IMR-90 (cell line): ENCODE results near the gene ZNF584. TPM values are rescaled to one million over a fixed set of nuclear protein-coding genes. Genes with fewer than 3 reads are reported as not detected.

ENCODE experiments used
- ATAC-seq: fragments of 200-7000 bp; cut with Tn5 transposase; 2 replicates; pipeline ENCODE4 v1.9.1; 2020; ENCODE audit warnings: low read depth, mild to moderate bottlenecking, moderate library complexity
- BruUV-seq: library from RNA; stranded (reverse); fragments of 400-500 nt; replicated peaks from 2 replicates; lab custom pipeline; 2021; lab: Mats Ljungman, UMichigan
- CTCF ChIA-PET: fragments of 300-600 bp; formaldehyde crosslinking; extraction: SDS; loops from one replicate; lab custom pipeline; 2021; ENCODE audit warnings: antibody characterized with exemption; lab: Yijun Ruan, JAX
- POLR2A ChIA-PET: fragments of 300-600 bp; sonication (Branson Sonifier 250); formaldehyde crosslinking; loops from one replicate; lab custom pipeline; 2022; ENCODE audit warnings: antibody characterized with exemption; ENCODE audit not compliant: unreplicated experiment; lab: Charles Lee
- DNase-seq: peaks from one replicate; pipeline ENCODE4 v3.0.0; 2013
- H2AFZ ChIP-seq: replicated peaks from 2 replicates; pipeline ENCODE3; 2013; ENCODE audit warnings: low read length, mild to moderate bottlenecking; ENCODE audit not compliant: poor library complexity
- H2AK5ac ChIP-seq: 2 replicates; pipeline ENCODE4 v1.6.1; 2013; ENCODE audit warnings: low read depth, low read length, inconsistent platforms
- H2AK9ac ChIP-seq: replicated peaks from 2 replicates; pipeline ENCODE3; 2013; ENCODE audit warnings: mild to moderate bottlenecking, low read depth, low read length, moderate library complexity; ENCODE audit not compliant: poor library complexity
- H2BK120ac ChIP-seq: 2 replicates; pipeline ENCODE4 v1.6.1; 2013; ENCODE audit warnings: low read depth, low read length, inconsistent platforms
- H2BK15ac ChIP-seq: 3 replicates; pipeline ENCODE4 v1.6.1; 2013; ENCODE audit warnings: low read depth, low read length, inconsistent platforms
- H2BK20ac ChIP-seq: 2 replicates; pipeline ENCODE4 v1.6.1; 2013; ENCODE audit warnings: low read depth, mild to moderate bottlenecking, inconsistent platforms, low read length, moderate library complexity
- H2BK5ac ChIP-seq: 2 replicates; pipeline ENCODE4 v1.6.1; 2013; ENCODE audit warnings: mild to moderate bottlenecking, low read depth, low read length, inconsistent platforms; ENCODE audit not compliant: poor library complexity, severe bottlenecking
- H3K14ac ChIP-seq: replicated peaks from 2 replicates; pipeline ENCODE4 v1.6.1; 2013; ENCODE audit warnings: low read depth, low read length, inconsistent platforms
- H3K18ac ChIP-seq: 2 replicates; pipeline ENCODE4 v1.6.1; 2013; ENCODE audit warnings: low read depth, low read length, control low read depth
- H3K23ac ChIP-seq: 2 replicates; pipeline ENCODE4 v1.6.1; 2013; ENCODE audit warnings: low read depth, low read length, inconsistent platforms
- H3K27ac ChIP-seq: 2 replicates; pipeline ENCODE4 v1.5.1; 2013; ENCODE audit warnings: mild to moderate bottlenecking, control low read depth, low read length; ENCODE audit not compliant: insufficient read depth
- H3K27me3 ChIP-seq: 2 replicates; pipeline ENCODE4 v1.6.1; 2013; ENCODE audit warnings: low read length; ENCODE audit not compliant: control insufficient read depth, insufficient read depth
- H3K36me3 ChIP-seq: 2 replicates; pipeline ENCODE4 v1.6.1; 2013; ENCODE audit warnings: low read length, mixed read lengths; ENCODE audit not compliant: control insufficient read depth, insufficient read depth
- H3K4ac ChIP-seq: 2 replicates; pipeline ENCODE4 v1.6.1; 2013; ENCODE audit warnings: low read depth, low read length, inconsistent platforms
- H3K4me1 ChIP-seq: 2 replicates; pipeline ENCODE4 v1.6.1; 2013; ENCODE audit warnings: low read length, mixed read lengths; ENCODE audit not compliant: control insufficient read depth, insufficient read depth
- H3K4me2 ChIP-seq: 2 replicates; pipeline ENCODE4 v1.6.1; 2013; ENCODE audit warnings: low read depth, mild to moderate bottlenecking, control low read depth, low read length, moderate library complexity
- H3K4me3 ChIP-seq: 2 replicates; pipeline ENCODE4 v1.5.1; 2013; ENCODE audit warnings: low read depth, mild to moderate bottlenecking, control low read depth, low read length, moderate library complexity; ENCODE audit not compliant: insufficient read depth
- H3K56ac ChIP-seq: 2 replicates; pipeline ENCODE4 v1.6.1; 2013; ENCODE audit warnings: low read length, inconsistent platforms; ENCODE audit not compliant: insufficient read depth; ENCODE audit errors: extremely low read depth
- H3K79me1 ChIP-seq, 2 experiments: 2 replicates each; pipeline ENCODE4 v1.6.1; 2013; ENCODE audit warnings: low read length in 2 of 2, inconsistent platforms in 1 of 2, low read depth in 1 of 2
- H3K9ac ChIP-seq: 2 replicates; pipeline ENCODE4 v1.6.1; 2013; ENCODE audit warnings: low read depth, low read length, control low read depth
- H3K9me1 ChIP-seq: 2 replicates; pipeline ENCODE4 v1.6.1; 2013; ENCODE audit warnings: low read length, inconsistent platforms; ENCODE audit not compliant: insufficient read depth
- H3K9me3 ChIP-seq: 2 replicates; pipeline ENCODE4 v1.6.1; 2013; ENCODE audit warnings: low read length; ENCODE audit not compliant: control insufficient read depth, insufficient read depth
- H4K20me1 ChIP-seq: 2 replicates; pipeline ENCODE4 v1.6.1; 2013; ENCODE audit warnings: low read length, inconsistent platforms; ENCODE audit not compliant: insufficient read depth
- H4K5ac ChIP-seq: 2 replicates; pipeline ENCODE4 v1.6.1; 2013; ENCODE audit warnings: mild to moderate bottlenecking, low read depth, low read length, control low read depth
- H4K8ac ChIP-seq, 2 experiments: 2 replicates each; pipeline ENCODE4 v1.6.1; 2013; ENCODE audit warnings: low read depth in 2 of 2, low read length in 2 of 2, control low read depth in 1 of 2, inconsistent platforms in 1 of 2
- H4K91ac ChIP-seq: 2 replicates; pipeline ENCODE4 v1.6.1; 2013; ENCODE audit warnings: low read depth, low read length, inconsistent platforms; ENCODE audit not compliant: insufficient read depth
- BHLHE40 ChIP-seq: fragments of 150-350 bp; IDR thresholded peaks from 2 replicates; pipeline ENCODE4 v1.6.1; 2016; ENCODE audit warnings: mild to moderate bottlenecking, low read depth, low read length
- CEBPB ChIP-seq: IDR thresholded peaks from 2 replicates; pipeline ENCODE4 v1.6.1; 2012; ENCODE audit warnings: low read depth, low read length, improper control_type of control experiment
- CHD1 ChIP-seq: IDR thresholded peaks from 2 replicates; pipeline ENCODE4 v1.6.1; 2012; ENCODE audit warnings: low read depth, low read length, improper control_type of control experiment
- MAFK ChIP-seq: IDR thresholded peaks from 2 replicates; pipeline ENCODE4 v1.6.1; 2012; ENCODE audit warnings: low read depth, low read length, improper control_type of control experiment
- MXI1 ChIP-seq: IDR thresholded peaks from 2 replicates; pipeline ENCODE4 v1.6.1; 2012; ENCODE audit warnings: low read depth, mild to moderate bottlenecking, low read length, moderate library complexity, borderline replicate concordance
- NFE2L2 ChIP-seq: fragments of 150-350 bp; IDR thresholded peaks from 2 replicates; pipeline ENCODE4 v1.6.1; 2016; ENCODE audit warnings: low read depth, mild to moderate bottlenecking, low read length
- POLR2A ChIP-seq: IDR thresholded peaks from 2 replicates; pipeline ENCODE4 v1.6.1; 2012; ENCODE audit warnings: mild to moderate bottlenecking, low read depth, low read length
- RAD21 ChIP-seq: IDR thresholded peaks from 2 replicates; pipeline ENCODE4 v1.6.1; 2012; ENCODE audit warnings: low read length, improper control_type of control experiment
- RCOR1 ChIP-seq: IDR thresholded peaks from 2 replicates; pipeline ENCODE4 v1.6.1; 2012; ENCODE audit warnings: mild to moderate bottlenecking, low read length, improper control_type of control experiment; ENCODE audit not compliant: insufficient replicate concordance
- RFX5 ChIP-seq: IDR thresholded peaks from 2 replicates; pipeline ENCODE4 v1.8.0; 2012; ENCODE audit warnings: low read depth, mild to moderate bottlenecking, low read length, moderate library complexity
- SMC3 ChIP-seq: fragments of 150-350 bp; IDR thresholded peaks from 2 replicates; pipeline ENCODE4 v1.6.1; 2016; ENCODE audit warnings: low read depth, mild to moderate bottlenecking, antibody characterized with exemption, low read length, moderate library complexity
- WGBS, 2 experiments: methylation state at CpG; one replicate each; pipeline versions ENCODE4 v1.1.5 to v1.1.7; 2013; ENCODE audit warnings: missing lambda C conversion rate in 2 of 2; ENCODE audit not compliant: insufficient read length in 1 of 2; ENCODE audit errors: extremely low coverage in 2 of 2; 5-methylcytosine and 5-hydroxymethylcytosine counted together
- dilution Hi-C: fragments of 300-500 bp; cut with HindIII; formaldehyde crosslinking; loops from one replicate; pipeline ENCODE4 v1.14.3; 2018; ENCODE audit warnings: low sequenced_read_pairs; ENCODE audit not compliant: unreplicated experiment
- in situ Hi-C: fragments of 300-500 bp; cut with MboI; formaldehyde crosslinking; loops from 3 replicates; pipeline ENCODE4 v1.14.3; 2019; ENCODE audit warnings: low sequenced_read_pairs, inconsistent platforms, mixed read lengths
- intact Hi-C: fragments of 100-400 bp; cut with micrococcal nuclease; formaldehyde crosslinking; loops from 2 replicates; pipeline ENCODE4 v1.10.0; 2022
- polyA plus RNA-seq, 3 experiments: library from polyadenylated mRNA; depleted of rRNA; stranded (reverse); fragments of >200 nt; gene quantifications; 2 replicates each; pipeline ENCODE4 v1.2.3, GENCODE V29; 2012; ENCODE audit warnings: low replicate concordance in 1 of 3
- total RNA-seq: library from RNA; depleted of rRNA; stranded (reverse); fragments of >200 nt; gene quantifications from 2 replicates; pipeline ENCODE4 v1.2.3, GENCODE V29; 2012
- TF ChIP-seq, protein P1 (sequence below): fragments of 150-350 bp; IDR thresholded peaks from 2 replicates; pipeline ENCODE4 v1.6.1; 2017; ENCODE audit warnings: mild to moderate bottlenecking, antibody characterized with exemption, low read length, low read depth
- TF ChIP-seq, protein P2 (sequence below): fragments of 150-350 bp; IDR thresholded peaks from 2 replicates; pipeline ENCODE4 v1.6.1; 2016; ENCODE audit warnings: low read depth, mild to moderate bottlenecking, low read length, moderate library complexity, borderline replicate concordance
- TF ChIP-seq, protein P3 (sequence below): conservative IDR thresholded peaks from 2 replicates; pipeline ENCODE4 v1.5.1; 2012; ENCODE audit warnings: mild to moderate bottlenecking, low read depth, low read length, improper control_type of control experiment

The ZNF584 gene
- total and polyA plus RNA-seq, 2 of the 4 experiments (the other 2 are of a cell fraction), result 11.6 to 15.4 TPM

DNA sequence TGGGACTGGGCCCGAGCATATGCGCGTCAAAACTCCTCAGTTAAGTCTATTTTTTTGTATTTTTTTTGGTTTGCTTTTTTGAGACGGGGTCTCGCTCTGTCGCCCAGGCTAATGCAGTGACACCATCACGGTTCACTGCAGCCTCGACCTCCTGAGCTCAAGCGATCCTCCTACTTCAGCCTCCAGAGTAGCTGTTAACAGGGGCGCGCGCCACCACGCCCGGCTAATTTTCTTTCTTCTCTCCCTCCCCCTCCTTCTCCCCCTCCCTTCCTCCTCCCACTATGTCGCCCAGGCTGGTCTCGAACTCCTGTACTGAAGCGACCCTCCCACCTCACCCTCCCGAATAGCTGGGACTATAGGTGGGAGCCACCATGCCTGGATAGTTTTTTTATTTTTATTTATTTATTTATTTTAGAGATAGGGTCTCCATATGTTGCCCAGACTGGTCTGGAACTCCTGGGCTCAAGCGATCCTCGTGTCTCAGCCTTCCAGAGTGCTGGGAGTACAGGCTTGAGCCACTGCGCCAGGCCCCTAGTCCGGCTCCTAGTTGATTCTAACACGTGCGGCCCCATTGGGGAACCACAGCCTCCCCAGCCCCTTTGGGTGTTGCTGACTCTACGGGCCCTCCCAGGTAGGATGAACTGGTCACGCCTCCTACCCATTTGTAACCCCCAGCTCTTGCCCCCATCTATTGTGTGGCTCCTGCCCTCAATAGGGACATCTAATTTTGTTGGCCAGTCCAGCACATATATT, 26.8 kb upstream of the ZNF584 start:
- Histone ChIP-seq H3K27me3 (no peaks in the 10 kb centered on the region), H3K18ac (no peak overlapping the region), H2BK5ac (peak overlapping the region; percentile 8), H3K23ac (peak overlapping the region; percentile 50; the same call in 1 of the 2 replicates), H3K79me1 (peaks cover 22 to 44% of the 10 kb centered on the region in 2 experiments; a peak in 3 of 4 replicates), H3K9me3 (no peaks in the 10 kb centered on the region), H3K9me1 (peaks cover 29% of the 10 kb centered on the region), H2AK5ac (peak overlapping the region; percentile 49; the same call in 1 of the 2 replicates), H2BK15ac (no peak overlapping the region), H2AFZ (peak overlapping the region; percentile 97), H4K20me1 (no peaks in the 10 kb centered on the region), H4K91ac (peak overlapping the region; percentile 69; the same call in 1 of the 2 replicates), H3K4me1 (peaks cover 16% of the 10 kb centered on the region), H2AK9ac (peak overlapping the region; percentile 42), H3K27ac (peak overlapping the region; percentile 22), H3K9ac (peak overlapping the region; percentile 60), H2BK20ac (no peak overlapping the region), H2BK120ac (no peak overlapping the region), H3K36me3 (no peaks in the 10 kb centered on the region), H3K4me3 (peak overlapping the region; percentile 56), H3K4me2 (peak overlapping the region; percentile 63), H4K8ac (peak overlapping the region; percentile 48 to 76; a peak in 3 of 4 replicates), H3K56ac (0 out of 2 replicates have a peak overlapping the region, but pooled peaks have one; percentile 31), H3K14ac (peak overlapping the region; percentile 31), H3K4ac (peak overlapping the region; percentile 61), H4K5ac (peak overlapping the region; percentile 10)
- 42% methylated on average over 10 of the region's 26 CpGs; no CpG with 5 or more reads in 1 of the 2 experiments for WGBS, 2 experiments
- CTCF ChIA-PET, result interaction anchor here (0.5 kb wide), 1 partner anchor 81 kb away, joined by 4 read pairs; no protein-coding TSS in a partner anchor
- in situ Hi-C loops (no loop called here), dilution Hi-C loops (no loop called here), intact Hi-C loops (no loop called here)
- BruUV-seq, result no TSS peak
- POLR2A ChIA-PET, result no interaction called here
- ATAC-seq (no peak), DNase-seq (no peak)
- no peak for TF ChIP-seq SMC3
- TF ChIP-seq CEBPB, result no peak
- no peak for TF ChIP-seq RFX5
- no peak for TF ChIP-seq MAFK
- TF ChIP-seq NFE2L2, result no peak
- TF ChIP-seq, protein P1, sequence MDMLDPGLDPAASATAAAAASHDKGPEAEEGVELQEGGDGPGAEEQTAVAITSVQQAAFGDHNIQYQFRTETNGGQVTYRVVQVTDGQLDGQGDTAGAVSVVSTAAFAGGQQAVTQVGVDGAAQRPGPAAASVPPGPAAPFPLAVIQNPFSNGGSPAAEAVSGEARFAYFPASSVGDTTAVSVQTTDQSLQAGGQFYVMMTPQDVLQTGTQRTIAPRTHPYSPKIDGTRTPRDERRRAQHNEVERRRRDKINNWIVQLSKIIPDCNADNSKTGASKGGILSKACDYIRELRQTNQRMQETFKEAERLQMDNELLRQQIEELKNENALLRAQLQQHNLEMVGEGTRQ, result no peak
- no peak for TF ChIP-seq CHD1
- no peak for TF ChIP-seq POLR2A
- TF ChIP-seq RAD21, result no peak
- TF ChIP-seq, protein P2, sequence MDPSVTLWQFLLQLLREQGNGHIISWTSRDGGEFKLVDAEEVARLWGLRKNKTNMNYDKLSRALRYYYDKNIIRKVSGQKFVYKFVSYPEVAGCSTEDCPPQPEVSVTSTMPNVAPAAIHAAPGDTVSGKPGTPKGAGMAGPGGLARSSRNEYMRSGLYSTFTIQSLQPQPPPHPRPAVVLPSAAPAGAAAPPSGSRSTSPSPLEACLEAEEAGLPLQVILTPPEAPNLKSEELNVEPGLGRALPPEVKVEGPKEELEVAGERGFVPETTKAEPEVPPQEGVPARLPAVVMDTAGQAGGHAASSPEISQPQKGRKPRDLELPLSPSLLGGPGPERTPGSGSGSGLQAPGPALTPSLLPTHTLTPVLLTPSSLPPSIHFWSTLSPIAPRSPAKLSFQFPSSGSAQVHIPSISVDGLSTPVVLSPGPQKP, result no peak
- no peak for TF ChIP-seq BHLHE40
- TF ChIP-seq, protein P3, sequence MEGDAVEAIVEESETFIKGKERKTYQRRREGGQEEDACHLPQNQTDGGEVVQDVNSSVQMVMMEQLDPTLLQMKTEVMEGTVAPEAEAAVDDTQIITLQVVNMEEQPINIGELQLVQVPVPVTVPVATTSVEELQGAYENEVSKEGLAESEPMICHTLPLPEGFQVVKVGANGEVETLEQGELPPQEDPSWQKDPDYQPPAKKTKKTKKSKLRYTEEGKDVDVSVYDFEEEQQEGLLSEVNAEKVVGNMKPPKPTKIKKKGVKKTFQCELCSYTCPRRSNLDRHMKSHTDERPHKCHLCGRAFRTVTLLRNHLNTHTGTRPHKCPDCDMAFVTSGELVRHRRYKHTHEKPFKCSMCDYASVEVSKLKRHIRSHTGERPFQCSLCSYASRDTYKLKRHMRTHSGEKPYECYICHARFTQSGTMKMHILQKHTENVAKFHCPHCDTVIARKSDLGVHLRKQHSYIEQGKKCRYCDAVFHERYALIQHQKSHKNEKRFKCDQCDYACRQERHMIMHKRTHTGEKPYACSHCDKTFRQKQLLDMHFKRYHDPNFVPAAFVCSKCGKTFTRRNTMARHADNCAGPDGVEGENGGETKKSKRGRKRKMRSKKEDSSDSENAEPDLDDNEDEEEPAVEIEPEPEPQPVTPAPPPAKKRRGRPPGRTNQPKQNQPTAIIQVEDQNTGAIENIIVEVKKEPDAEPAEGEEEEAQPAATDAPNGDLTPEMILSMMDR, result no peak
- TF ChIP-seq MXI1, result no peak
- TF ChIP-seq RCOR1, result no peak
